Upper lobe of right lung (tissue), 1 donor: ENCODE measurements around the gene PDGFRB. TPM values are rescaled to one million over a fixed set of nuclear protein-coding genes. Genes with fewer than 3 reads are reported as not detected.

Experiments used
- ATAC-seq: fragments of 200-7000 bp; cut with Tn5 transposase; one replicate; pipeline ENCODE4 v1.9.1; 2020; ENCODE audit warnings: mild to moderate bottlenecking, moderate library complexity
- DNase-seq: peaks from one replicate; pipeline ENCODE4 v3.0.0-alpha.2; 2020
- H3K27ac ChIP-seq: fragments of 200-600 bp; one replicate; pipeline ENCODE4 v1.8.0; 2022
- H3K27me3 ChIP-seq: fragments of 200-600 bp; one replicate; pipeline ENCODE4 v1.8.0; 2022; ENCODE audit warnings: mild to moderate bottlenecking
- H3K36me3 ChIP-seq: fragments of 200-600 bp; one replicate; pipeline ENCODE4 v1.8.0; 2022
- H3K4me1 ChIP-seq: fragments of 200-600 bp; one replicate; pipeline ENCODE4 v1.8.0; 2022
- H3K4me3 ChIP-seq: fragments of 200-600 bp; one replicate; pipeline ENCODE4 v1.8.0; 2022; ENCODE audit warnings: mild to moderate bottlenecking
- H3K9me3 ChIP-seq: fragments of 200-600 bp; one replicate; pipeline ENCODE4 v1.8.0; 2022
- CTCF ChIP-seq: fragments of 200-600 bp; IDR thresholded peaks from one replicate; pipeline ENCODE4 v1.8.0; 2022; ENCODE audit warnings: antibody characterized with exemption
- intact Hi-C: fragments of 100-400 bp; cut with DNase I; formaldehyde crosslinking; loops from one replicate; pipeline ENCODE4 v1.11.0; 2022
- total RNA-seq: library from RNA; stranded (reverse); fragmentation: NEBNext Ultra II Directional; extraction: Animal tissue kit (Norgen Biotek cat#: 25700); gene quantifications from one replicate; pipeline ENCODE4 v1.2.1, GENCODE V29; 2021
- donor health status: DM: no; HTN: yes; CAD: no; lungs with severe emphysema.

Gene PDGFRB
- total RNA-seq, 1 donor from 2014 or later: 120 TPM

GRCh38 chr5:150184990-150185912 is 29.6 kb upstream of the PDGFRB start:
- H3K4me1 ChIP-seq: peaks cover 12% of the 10 kb centered on the region
- H3K4me3 ChIP-seq: no peak overlapping the region
- intact Hi-C loops: no loop called here
- no peaks in the 10 kb centered on the region for H3K36me3 ChIP-seq
- TF ChIP-seq CTCF: no peak
- ATAC-seq (peak; percentile 57), DNase-seq (no peak)
- H3K27me3 ChIP-seq: peaks cover 18% of the 10 kb centered on the region
- H3K9me3 ChIP-seq: no peaks in the 10 kb centered on the region
- H3K27ac ChIP-seq: no peak overlapping the region

- H3K27me3 ChIP-seq: peaks cover 5% of the 10 kb centered on the region
- no peak for DNase-seq
- H3K9me3 ChIP-seq: no peaks in the 10 kb centered on the region
- ATAC-seq: no peak
- intact Hi-C loops: no loop called here
- TF ChIP-seq CTCF: no peak
- H3K4me1 ChIP-seq: peaks cover 18% of the 10 kb centered on the region
- H3K36me3 ChIP-seq: no peaks in the 10 kb centered on the region
- no peak overlapping the region for H3K27ac ChIP-seq
- no peak overlapping the region for H3K4me3 ChIP-seq
These were observed 28.4 kb upstream of the PDGFRB start for GRCh38 chr5:150184006-150184405.

- Histone ChIP-seq H3K9me3 (no peaks in the 10 kb centered on the region), H3K36me3 (no peaks in the 10 kb centered on the region), H3K4me3 (no peak overlapping the region), H3K27me3 (no peaks in the 10 kb centered on the region), H3K4me1 (peaks cover 18% of the 10 kb centered on the region), H3K27ac (no peak overlapping the region)
- TF ChIP-seq CTCF: no peak
- intact Hi-C loops: no loop called here
- DNase-seq: no peak
- no peak for ATAC-seq
These were observed 27.8 kb upstream of the PDGFRB start for GRCh38 chr5:150183436-150183835.

GRCh38 chr5:150182774-150183173 is 27.1 kb upstream of the PDGFRB start:
- intact Hi-C loops: no loop called here
- TF ChIP-seq CTCF: no peak
- no peak for ATAC-seq

GRCh38 chr5:150181766-150182545 is 26.3 kb upstream of the PDGFRB start:
- Histone ChIP-seq H3K36me3 (no peaks in the 10 kb centered on the region), H3K27ac (peak overlapping the region; percentile 71), H3K9me3 (no peaks in the 10 kb centered on the region), H3K4me1 (peaks cover 18% of the 10 kb centered on the region), H3K4me3 (no peak overlapping the region), H3K27me3 (no peaks in the 10 kb centered on the region)
- ATAC-seq: no peak
- intact Hi-C loops: no loop called here
- no peak for TF ChIP-seq CTCF
- no peak for DNase-seq

More at GRCh38 chr5:150182774-150183173, 27.1 kb upstream of the PDGFRB start:
- H3K9me3 ChIP-seq: no peaks in the 10 kb centered on the region
- no peaks in the 10 kb centered on the region for H3K27me3 ChIP-seq
- H3K36me3 ChIP-seq: no peaks in the 10 kb centered on the region
- no peak overlapping the region for H3K27ac ChIP-seq
- no peak for DNase-seq
- H3K4me3 ChIP-seq: no peak overlapping the region
- peaks cover 18% of the 10 kb centered on the region for H3K4me1 ChIP-seq
